ENCODE measurements around the gene CTNNA3.

The CTNNA3 gene

GRCh38 chr10:65894961-65895360 lies 1801.0 kb downstream of the CTNNA3 start:
- H3K9me2 ChIP-seq (replicated peaks; ENCODE audit: control insufficient read depth, low read length), result no peaks in the 10 kb centered on the region
- H3F3A ChIP-seq (ENCODE audit: control insufficient read depth, insufficient read depth), result no peaks in the 10 kb centered on the region
- H3K36me3 ChIP-seq (ENCODE audit: control insufficient read depth, low read length), result no peaks in the 10 kb centered on the region

GRCh38 chr10:65894379-65894778 lies 1801.6 kb downstream of the CTNNA3 start:
- Histone ChIP-seq H4K20me1 (ENCODE audit: control insufficient read depth, insufficient read depth, low read depth, low read length) (no peaks in the 10 kb centered on the region), H3K4me1 (ENCODE audit: control insufficient read depth, low read length) (peaks cover 53% of the 10 kb centered on the region), H3K79me2 (ENCODE audit: control insufficient read depth, low read length) (no peaks in the 10 kb centered on the region), H3F3A (ENCODE audit: control insufficient read depth, insufficient read depth) (no peaks in the 10 kb centered on the region), H3K36me3 (ENCODE audit: control insufficient read depth, low read length) (no peaks in the 10 kb centered on the region), H3K4me3 (ENCODE audit: low read length) (no peak overlapping the region), H3K9me3 (ENCODE audit: control insufficient read depth, insufficient read depth, low read length) (no peaks in the 10 kb centered on the region), H3K4me2 (ENCODE audit: low read length) (no peak overlapping the region), H3K9me2 (replicated peaks; ENCODE audit: control insufficient read depth, low read length) (no peaks in the 10 kb centered on the region), H3K27ac (ENCODE audit: low read depth, low read length) (no peak overlapping the region), H3K27me3 (ENCODE audit: control insufficient read depth, low read length) (no peaks in the 10 kb centered on the region)
- TF ChIP-seq EZH2phosphoT487 (IDR thresholded peaks at IDR 0.05; ENCODE audit: borderline replicate concordance, low read length), result no peak
- TF ChIP-seq CTCF (IDR thresholded peaks at IDR 0.05; ENCODE audit: low read depth, low read length, poor library complexity, severe bottlenecking), result no peak

More at GRCh38 chr10:65894961-65895360, 1801.0 kb downstream of the CTNNA3 start:
- Histone ChIP-seq H3K27me3 (ENCODE audit: control insufficient read depth, low read length) (no peaks in the 10 kb centered on the region), H3K79me2 (ENCODE audit: control insufficient read depth, low read length) (no peaks in the 10 kb centered on the region), H3K9me3 (ENCODE audit: control insufficient read depth, insufficient read depth, low read length) (no peaks in the 10 kb centered on the region), H3K4me2 (ENCODE audit: low read length) (no peak overlapping the region), H3K4me3 (ENCODE audit: low read length) (no peak overlapping the region), H3K4me1 (ENCODE audit: control insufficient read depth, low read length) (peaks cover 56% of the 10 kb centered on the region), H3K27ac (ENCODE audit: low read depth, low read length) (no peak overlapping the region), H4K20me1 (ENCODE audit: control insufficient read depth, insufficient read depth, low read depth, low read length) (no peaks in the 10 kb centered on the region)
- TF ChIP-seq CTCF (IDR thresholded peaks at IDR 0.05; ENCODE audit: low read depth, low read length, poor library complexity, severe bottlenecking) (no peak), EZH2phosphoT487 (IDR thresholded peaks at IDR 0.05; ENCODE audit: borderline replicate concordance, low read length) (no peak)

- 0 out of 2 replicates have a peak, but pooled peaks cover under 1% of the 10 kb centered on the region for H3K36me3 ChIP-seq (ENCODE audit: control insufficient read depth, low read length)
- no peaks in the 10 kb centered on the region for H3K9me2 ChIP-seq (replicated peaks; ENCODE audit: control insufficient read depth, low read length)
- no peaks in the 10 kb centered on the region for H4K20me1 ChIP-seq (ENCODE audit: control insufficient read depth, insufficient read depth, low read depth, low read length)
- H3K4me2 ChIP-seq (ENCODE audit: low read length), result no peak overlapping the region
- H3K27me3 ChIP-seq (ENCODE audit: control insufficient read depth, low read length), result no peaks in the 10 kb centered on the region
- H3K27ac ChIP-seq (ENCODE audit: low read depth, low read length), result no peak overlapping the region
- peaks cover 49% of the 10 kb centered on the region for H3K4me1 ChIP-seq (ENCODE audit: control insufficient read depth, low read length)
- no peak overlapping the region for H3K4me3 ChIP-seq (ENCODE audit: low read length)
- no peaks in the 10 kb centered on the region for H3K79me2 ChIP-seq (ENCODE audit: control insufficient read depth, low read length)
- no peaks in the 10 kb centered on the region for H3F3A ChIP-seq (ENCODE audit: control insufficient read depth, insufficient read depth)
- H3K9me3 ChIP-seq (ENCODE audit: control insufficient read depth, insufficient read depth, low read length), result no peaks in the 10 kb centered on the region; the same call in 1 of the 2 replicates
- TF ChIP-seq EZH2phosphoT487 (IDR thresholded peaks at IDR 0.05; ENCODE audit: borderline replicate concordance, low read length) (no peak), CTCF (IDR thresholded peaks at IDR 0.05; ENCODE audit: low read depth, low read length, poor library complexity, severe bottlenecking) (no peak)
Observed at GRCh38 chr10:65893676-65894075, 1802.3 kb downstream of the CTNNA3 start.

All from DOHH2 (cell line).